Suprapubic skin (tissue), 4 donors: ENCODE measurements around the gene PSMA7. TPM values are rescaled to one million over a fixed set of nuclear protein-coding genes. Genes with fewer than 3 reads are reported as not detected.

Experiments used
- DNase-seq, 2 donors: peaks; one replicate each; pipeline ENCODE4 v3.0.0-alpha.2; 2019; ENCODE audit warnings: low spot score in 2 of 2
- H3K27ac ChIP-seq: fragments of 200-600 bp; sonication (generic); one replicate; pipeline ENCODE4 v1.5.1; 2019
- H3K27me3 ChIP-seq: fragments of 200-600 bp; sonication (generic); one replicate; pipeline ENCODE4 v1.5.1; 2019
- H3K36me3 ChIP-seq: fragments of 200-600 bp; sonication (generic); one replicate; pipeline ENCODE4 v1.5.1; 2019
- H3K4me1 ChIP-seq: fragments of 200-600 bp; sonication (generic); one replicate; pipeline ENCODE4 v1.5.1; 2019
- H3K4me3 ChIP-seq: fragments of 200-600 bp; sonication (generic); one replicate; pipeline ENCODE4 v1.5.1; 2019; ENCODE audit warnings: mild to moderate bottlenecking
- H3K9me3 ChIP-seq: fragments of 200-600 bp; sonication (generic); one replicate; pipeline ENCODE4 v1.5.1; 2019
- EP300 ChIP-seq: sonication (generic); formaldehyde crosslinking; IDR thresholded peaks from one replicate; pipeline ENCODE4 v1.6.1; 2017; ENCODE audit warnings: antibody characterized with exemption
- POLR2A ChIP-seq, 2 donors: fragments of 450-650 bp; IDR thresholded peaks; one replicate each; pipeline ENCODE4 v1.6.1; 2017; ENCODE audit warnings: antibody characterized with exemption in 2 of 2, mild to moderate bottlenecking in 2 of 2, moderate library complexity in 2 of 2
- POLR2AphosphoS5 ChIP-seq, 3 donors: sonication (generic); formaldehyde crosslinking; IDR thresholded peaks; one replicate each; pipeline ENCODE4 v1.6.1; 2017; ENCODE audit warnings: antibody characterized with exemption in 3 of 3
- WGBS: methylation state at CpG from one replicate; pipeline ENCODE4 v1.1.5; 2018; 5-methylcytosine and 5-hydroxymethylcytosine counted together
- total RNA-seq, 4 donors: library from RNA; depleted of rRNA; stranded (reverse); fragments of >200 nt; gene quantifications; one replicate each; pipeline ENCODE4 v1.1.0, GENCODE V29; 2016
- TF ChIP-seq, protein P1 (sequence below), 2 donors: fragments of 200-600 bp in 1 of 2; fragments of 450-650 bp in 1 of 2; sonication (generic) in 1 of 2; IDR thresholded peaks; one replicate each; pipeline ENCODE4 v1.5.1; 2016 to 2019; ENCODE audit warnings: antibody characterized with exemption in 2 of 2, mild to moderate bottlenecking in 1 of 2, moderate library complexity in 1 of 2

PSMA7 gene
- total RNA-seq, 4 donors from 2014 or later: 163 to 226 (median 208) TPM

DNA sequence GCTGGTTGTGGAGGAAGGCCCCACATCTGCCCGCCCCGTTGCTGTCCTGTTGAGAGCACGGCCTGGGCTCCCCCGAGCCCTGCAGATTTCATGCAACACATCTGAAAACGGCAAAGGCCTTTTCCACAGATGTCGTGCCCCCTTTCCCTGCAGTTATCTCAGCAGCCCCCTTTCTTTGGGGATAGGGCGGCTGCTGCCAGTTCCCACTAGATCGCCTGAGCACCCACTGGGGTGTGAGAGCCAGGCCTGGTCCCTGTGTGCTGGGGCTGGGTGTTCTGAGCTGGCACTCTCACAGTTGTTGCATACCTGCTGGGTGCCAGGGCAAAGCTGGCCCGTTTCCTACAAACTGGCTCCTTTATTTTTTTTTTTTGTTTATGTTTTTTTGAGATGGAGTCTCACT is 27.3 kb upstream of the PSMA7 start:
- H3K4me3 ChIP-seq: no peak overlapping the region
- no peaks in the 10 kb centered on the region for H3K4me1 ChIP-seq
- H3K27ac ChIP-seq: no peak overlapping the region
- no peaks in the 10 kb centered on the region for H3K27me3 ChIP-seq
- peaks cover 72% of the 10 kb centered on the region for H3K36me3 ChIP-seq
- no peak for DNase-seq
- H3K9me3 ChIP-seq: no peaks in the 10 kb centered on the region
- 85% methylated on average over 9 of the region's 9 CpGs for WGBS
- TF ChIP-seq POLR2A (IDR thresholded peaks at IDR 0.05) (no peak), EP300 (no peak), POLR2AphosphoS5 (IDR thresholded peaks at IDR 0.05) (no peak)
- TF ChIP-seq, protein P1, sequence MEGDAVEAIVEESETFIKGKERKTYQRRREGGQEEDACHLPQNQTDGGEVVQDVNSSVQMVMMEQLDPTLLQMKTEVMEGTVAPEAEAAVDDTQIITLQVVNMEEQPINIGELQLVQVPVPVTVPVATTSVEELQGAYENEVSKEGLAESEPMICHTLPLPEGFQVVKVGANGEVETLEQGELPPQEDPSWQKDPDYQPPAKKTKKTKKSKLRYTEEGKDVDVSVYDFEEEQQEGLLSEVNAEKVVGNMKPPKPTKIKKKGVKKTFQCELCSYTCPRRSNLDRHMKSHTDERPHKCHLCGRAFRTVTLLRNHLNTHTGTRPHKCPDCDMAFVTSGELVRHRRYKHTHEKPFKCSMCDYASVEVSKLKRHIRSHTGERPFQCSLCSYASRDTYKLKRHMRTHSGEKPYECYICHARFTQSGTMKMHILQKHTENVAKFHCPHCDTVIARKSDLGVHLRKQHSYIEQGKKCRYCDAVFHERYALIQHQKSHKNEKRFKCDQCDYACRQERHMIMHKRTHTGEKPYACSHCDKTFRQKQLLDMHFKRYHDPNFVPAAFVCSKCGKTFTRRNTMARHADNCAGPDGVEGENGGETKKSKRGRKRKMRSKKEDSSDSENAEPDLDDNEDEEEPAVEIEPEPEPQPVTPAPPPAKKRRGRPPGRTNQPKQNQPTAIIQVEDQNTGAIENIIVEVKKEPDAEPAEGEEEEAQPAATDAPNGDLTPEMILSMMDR (IDR thresholded peaks at IDR 0.05): no peak

DNA sequence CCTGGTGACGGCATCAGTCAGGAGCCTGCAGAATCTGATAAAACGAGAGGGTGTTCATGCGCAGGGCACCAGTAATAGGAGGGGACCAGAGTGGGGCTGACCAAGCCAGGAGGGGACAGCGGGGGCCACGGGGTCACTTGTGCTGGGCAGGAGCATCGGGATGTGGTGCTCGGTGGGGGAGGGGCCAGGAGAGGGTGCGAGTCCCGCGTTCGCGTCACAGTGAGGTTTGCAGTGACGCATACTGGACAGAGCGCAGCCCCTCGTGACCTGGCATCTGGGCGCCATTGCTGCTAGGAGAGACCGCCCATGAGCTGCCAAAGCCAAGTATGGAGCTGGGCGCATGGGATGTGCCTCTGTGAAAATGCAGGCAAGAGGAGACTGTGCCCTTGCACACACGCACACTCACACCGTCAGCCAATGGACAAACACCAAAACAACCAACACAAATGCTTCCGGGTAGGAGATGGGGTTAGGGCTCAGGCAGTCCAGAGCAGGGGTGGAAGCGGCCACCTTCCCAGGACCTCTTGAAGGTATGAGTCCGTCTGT is 25.8 kb upstream of the PSMA7 start:
- no peaks in the 10 kb centered on the region for H3K9me3 ChIP-seq
- no peak for DNase-seq
- no peak overlapping the region for H3K27ac ChIP-seq
- 94% methylated on average over 20 of the region's 23 CpGs for WGBS
- H3K4me1 ChIP-seq: no peaks in the 10 kb centered on the region
- no peak overlapping the region for H3K4me3 ChIP-seq
- TF ChIP-seq EP300: no peak
- TF ChIP-seq POLR2AphosphoS5 (IDR thresholded peaks at IDR 0.05): no peak
- TF ChIP-seq, protein P1 (IDR thresholded peaks at IDR 0.05): no peak
- no peak for TF ChIP-seq POLR2A (IDR thresholded peaks at IDR 0.05)
- H3K36me3 ChIP-seq: peaks cover 72% of the 10 kb centered on the region
- no peaks in the 10 kb centered on the region for H3K27me3 ChIP-seq

DNA sequence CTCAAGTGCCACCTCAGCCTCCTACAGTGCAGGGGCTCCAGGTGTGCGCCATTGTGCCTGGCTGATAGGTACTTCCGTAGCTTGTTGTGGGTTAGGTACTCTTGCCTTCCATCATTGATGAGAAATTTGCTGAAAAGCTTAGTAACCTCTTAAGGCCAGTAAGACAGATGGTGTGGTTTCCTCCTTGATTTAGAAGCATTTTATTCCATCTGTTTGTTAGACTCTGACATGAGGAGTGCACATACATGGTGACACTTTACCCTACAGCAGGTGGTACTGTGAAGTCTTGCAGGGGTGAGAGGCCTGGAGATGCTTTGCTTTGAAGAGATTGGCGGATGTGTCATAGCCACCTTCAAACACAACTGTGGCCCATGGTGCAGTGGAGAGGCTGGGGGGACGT is 24.9 kb upstream of the PSMA7 start:
- H3K36me3 ChIP-seq: peaks cover 74% of the 10 kb centered on the region
- no peak overlapping the region for H3K27ac ChIP-seq
- WGBS: 95% methylated on average over 4 of the region's 4 CpGs
- no peaks in the 10 kb centered on the region for H3K9me3 ChIP-seq
- H3K27me3 ChIP-seq: no peaks in the 10 kb centered on the region
- H3K4me1 ChIP-seq: no peaks in the 10 kb centered on the region
- TF ChIP-seq POLR2AphosphoS5 (IDR thresholded peaks at IDR 0.05): no peak
- TF ChIP-seq, protein P1 (IDR thresholded peaks at IDR 0.05): no peak
- TF ChIP-seq POLR2A (IDR thresholded peaks at IDR 0.05): no peak
- TF ChIP-seq EP300: no peak
- no peak for DNase-seq
- no peak overlapping the region for H3K4me3 ChIP-seq

DNA sequence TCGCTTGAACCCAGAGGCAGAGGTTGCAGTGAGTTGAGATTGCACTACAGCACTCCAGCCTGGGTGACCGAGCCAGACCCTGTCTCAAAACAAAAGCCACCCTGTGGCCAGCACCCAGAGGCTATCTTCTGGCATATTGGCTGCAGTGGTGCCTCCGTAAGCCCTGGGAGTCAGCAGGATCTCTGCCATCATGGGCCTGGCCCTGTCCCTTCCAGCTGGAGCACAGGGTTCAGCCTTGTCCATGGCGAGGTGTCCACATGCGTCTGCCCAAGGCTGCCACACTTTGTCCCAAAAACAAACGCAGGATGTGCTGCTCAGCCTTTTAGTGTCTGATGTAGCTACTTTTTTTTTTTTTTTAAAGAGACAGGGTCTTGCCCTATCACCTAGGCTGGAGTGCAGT is 24.3 kb upstream of the PSMA7 start:
- Histone ChIP-seq H3K27me3 (no peaks in the 10 kb centered on the region), H3K36me3 (peaks cover 75% of the 10 kb centered on the region), H3K27ac (no peak overlapping the region), H3K4me3 (no peak overlapping the region), H3K4me1 (no peaks in the 10 kb centered on the region), H3K9me3 (no peaks in the 10 kb centered on the region)
- WGBS: 81% methylated on average over 6 of the region's 6 CpGs
- TF ChIP-seq POLR2AphosphoS5 (IDR thresholded peaks at IDR 0.05) (no peak), EP300 (no peak), POLR2A (IDR thresholded peaks at IDR 0.05) (no peak)
- TF ChIP-seq, protein P1 (IDR thresholded peaks at IDR 0.05): no peak
- DNase-seq: no peak

DNA sequence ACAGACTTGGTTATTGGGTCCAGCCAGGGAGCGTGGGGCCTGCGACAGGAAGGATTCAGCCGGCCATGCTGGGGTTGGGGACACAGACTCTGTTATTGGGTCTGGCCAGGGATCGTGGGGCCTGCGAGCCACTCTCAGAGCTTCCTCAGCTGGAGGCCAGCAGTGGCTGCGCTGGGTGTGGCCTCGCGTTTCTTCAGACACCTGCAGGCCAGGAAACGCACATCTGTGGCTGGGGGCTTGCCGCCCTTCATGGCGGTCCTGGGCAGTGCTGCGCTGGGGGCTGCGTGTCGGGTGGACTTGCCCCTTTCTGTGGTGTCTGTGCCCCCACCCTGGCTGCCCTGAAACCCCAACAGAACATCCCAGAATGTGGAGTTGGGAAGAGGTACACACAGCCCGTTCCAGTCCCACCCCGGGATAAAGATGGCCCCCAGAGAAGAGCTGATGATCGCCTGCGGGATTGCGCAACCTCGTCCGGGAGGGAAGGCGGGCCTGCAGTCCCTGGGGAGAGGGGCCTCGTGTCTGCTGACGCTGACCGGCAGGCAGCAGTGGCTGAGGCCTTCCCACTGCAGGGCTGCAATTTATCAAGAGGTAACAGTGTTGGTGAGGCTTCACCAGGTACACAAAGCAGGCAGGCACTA is 22.7 kb upstream of the PSMA7 start:
- H3K27ac ChIP-seq: no peak overlapping the region
- H3K9me3 ChIP-seq: no peaks in the 10 kb centered on the region
- H3K4me3 ChIP-seq: no peak overlapping the region
- H3K27me3 ChIP-seq: no peaks in the 10 kb centered on the region
- WGBS: 83% methylated on average over 20 of the region's 25 CpGs
- no peaks in the 10 kb centered on the region for H3K4me1 ChIP-seq
- peaks cover 86% of the 10 kb centered on the region for H3K36me3 ChIP-seq
- DNase-seq: no peak
- TF ChIP-seq EP300 (no peak), POLR2A (IDR thresholded peaks at IDR 0.05) (no peak), POLR2AphosphoS5 (IDR thresholded peaks at IDR 0.05) (no peak)
- TF ChIP-seq, protein P1 (IDR thresholded peaks at IDR 0.05): no peak
